CD4-positive, alpha-beta T cell treated with Interleukin-10 for 1 hour (primary cell): ENCODE results near the gene MED8.
"Not testable (repeated sequence)": the region's sequence is repeated elsewhere in the genome, so short reads cannot be mapped to it uniquely, and the experiment has no call there.

ENCODE experiments used
- DNase-seq: peaks from one replicate; pipeline ENCODE4 v3.0.0-alpha.2; 2020

The MED8 gene

GRCh38 chr1:43421976-43422750, 32.6 kb upstream of the MED8 start:
- DNase-seq = no peak

DNA sequence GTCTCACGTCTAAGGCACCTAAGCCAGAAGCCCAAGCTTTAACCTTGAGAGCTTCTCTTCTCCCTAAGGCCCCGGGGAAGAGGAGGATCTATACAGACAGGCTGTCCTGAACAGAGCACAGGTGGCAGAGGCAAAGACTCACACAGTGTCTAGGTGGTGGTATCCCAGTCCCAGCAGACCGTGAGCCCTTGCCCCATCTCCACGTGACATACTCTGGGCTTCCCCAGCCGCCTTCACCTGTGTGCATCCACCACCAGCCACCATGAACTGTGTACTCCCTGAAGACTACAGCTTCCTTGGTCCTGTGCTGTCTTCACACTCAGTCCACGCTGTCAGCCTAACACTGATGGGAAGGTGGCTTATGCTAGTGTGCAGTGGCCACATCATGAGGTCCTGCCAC, 31.8 kb upstream of the MED8 start:
- DNase-seq = no peak

DNA sequence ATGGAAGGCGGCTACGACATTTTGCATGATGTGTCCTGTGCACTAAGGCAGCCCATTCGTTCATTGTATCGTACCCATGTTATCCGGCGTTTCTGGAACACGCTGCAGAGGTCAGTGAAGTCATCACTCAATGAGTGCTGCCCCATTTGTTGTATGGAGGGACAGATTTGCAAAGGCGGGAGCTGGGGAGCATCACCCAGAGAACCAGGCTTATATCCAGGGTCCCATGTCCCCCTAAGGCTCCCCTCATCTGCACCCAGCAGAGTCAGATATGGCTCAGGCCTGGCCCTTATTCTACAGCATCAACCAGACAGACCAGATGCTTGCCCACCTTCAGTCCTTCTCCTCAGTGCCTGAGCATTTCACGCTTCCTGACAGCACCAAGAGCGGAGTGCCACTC, 31.3 kb upstream of the MED8 start:
- DNase-seq = no peak

GRCh38 chr1:43419627-43420425, 30.2 kb upstream of the MED8 start:
- DNase-seq = no peak

DNA sequence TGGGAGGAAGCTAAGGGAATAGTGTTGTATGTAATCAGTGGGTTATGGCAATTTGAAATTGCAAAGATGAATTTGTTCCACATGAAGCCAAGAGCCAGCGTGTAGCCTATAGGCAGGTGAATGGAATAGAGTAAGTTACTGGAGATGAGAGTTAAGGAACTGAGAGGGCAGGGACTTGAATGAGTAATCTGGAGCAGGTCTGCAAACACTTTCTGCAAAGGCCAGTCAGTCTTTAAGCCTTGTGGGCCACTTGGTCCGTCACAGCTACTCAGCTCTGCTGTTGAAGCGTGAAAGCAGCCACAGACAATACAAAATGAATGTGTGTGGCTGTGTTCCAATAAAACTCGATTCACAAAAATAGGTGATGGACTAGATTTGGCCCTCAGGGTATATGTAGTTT, 29.3 kb upstream of the MED8 start:
- DNase-seq = no peak

DNA sequence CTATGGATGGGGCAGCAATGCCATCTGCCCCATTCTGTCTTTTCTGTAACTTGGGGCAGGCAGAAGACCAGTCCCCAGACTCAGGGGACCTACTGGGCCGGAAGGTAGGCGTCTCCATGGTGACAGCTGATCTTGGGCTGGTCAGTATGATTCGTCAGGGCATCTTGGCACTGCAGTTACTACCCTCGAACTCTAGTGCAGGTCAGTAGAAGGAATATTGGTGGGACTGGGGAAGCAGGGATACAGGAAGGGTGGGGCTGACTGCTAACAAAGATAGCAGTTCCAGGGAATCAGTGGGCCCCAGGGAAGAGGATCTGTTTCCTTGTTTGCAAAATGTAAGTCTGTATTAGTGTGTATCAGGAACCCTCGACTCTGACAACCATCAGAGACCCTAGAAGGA, 26.3 kb upstream of the MED8 start:
- DNase-seq = no peak

- DNase-seq = peak; percentile 75
Observed at GRCh38 chr1:43414634-43415223, 25.1 kb upstream of the MED8 start.

DNA sequence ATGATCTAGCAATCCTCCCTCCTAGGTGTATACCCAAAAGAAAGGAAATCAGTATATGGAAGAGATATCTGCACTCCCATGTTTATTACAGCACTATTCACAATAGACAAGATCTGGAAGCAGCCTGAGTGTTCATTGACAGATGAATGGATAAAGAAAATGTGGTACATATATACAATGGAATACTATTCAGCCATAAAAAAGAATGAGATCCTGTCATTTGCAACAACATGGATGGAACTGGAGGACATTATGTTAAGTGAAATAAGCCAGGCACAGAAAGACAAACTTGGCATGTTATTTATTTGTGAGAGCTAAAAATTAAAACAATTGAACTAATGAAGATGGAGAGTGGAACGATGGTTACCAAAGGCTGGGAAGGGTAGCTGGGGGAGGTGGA, 23.8 kb upstream of the MED8 start:
- not testable (repeated sequence) for DNase-seq

- DNase-seq = no peak
Observed at GRCh38 chr1:43410571-43410970, 21.0 kb upstream of the MED8 start.

DNA sequence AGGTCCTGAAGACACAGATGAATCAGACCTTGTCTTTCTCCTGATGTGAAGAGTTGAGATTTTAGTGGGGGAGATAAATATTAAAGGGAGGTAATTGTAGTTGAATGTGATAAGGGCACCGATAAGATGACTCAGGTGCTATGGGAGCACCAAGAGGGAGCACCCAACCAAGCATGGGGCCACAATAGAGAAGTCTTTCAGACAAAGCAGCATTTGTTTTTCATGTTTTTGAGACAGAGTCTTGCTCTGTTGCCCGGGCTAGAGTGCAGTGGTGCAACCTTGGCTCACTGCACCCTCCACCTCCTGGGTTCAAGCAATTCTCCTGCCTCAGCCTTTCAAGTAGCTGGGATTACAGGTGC, 16.3 kb upstream of the MED8 start:
- no peak for DNase-seq

DNA sequence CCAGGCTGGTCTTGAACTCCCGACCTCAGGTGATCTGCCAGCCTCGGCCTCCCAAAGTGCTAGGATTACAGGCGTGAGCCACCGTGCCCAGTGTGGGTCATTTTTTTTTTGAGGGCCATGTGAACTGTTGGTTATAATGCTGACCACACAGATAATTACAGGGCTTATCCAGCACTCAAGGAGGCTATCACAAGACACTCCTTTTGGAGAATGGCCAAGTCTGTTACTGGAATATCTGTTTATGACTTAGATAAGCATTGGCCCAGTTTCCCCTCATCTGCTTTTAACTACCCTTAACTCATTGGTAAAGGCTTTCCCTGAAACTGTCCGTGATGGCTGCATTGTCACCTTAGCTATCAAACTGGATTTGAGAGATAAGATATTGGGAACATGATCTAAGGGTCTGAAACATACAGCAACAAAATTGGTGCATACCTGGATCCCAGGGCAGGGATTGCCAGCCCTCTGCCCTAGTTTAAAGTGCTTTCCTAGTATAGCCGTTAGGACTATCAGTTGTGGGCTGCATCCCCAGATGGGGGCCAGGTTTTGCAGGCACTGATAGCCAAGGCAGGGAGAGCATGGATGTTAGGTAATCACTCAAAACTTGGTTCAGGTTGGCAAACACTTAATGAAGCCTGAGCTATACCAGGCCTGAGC, 15.7 kb upstream of the MED8 start:
- DNase-seq = no peak

GRCh38 chr1:43404353-43404752, 14.8 kb upstream of the MED8 start:
- DNase-seq = no peak

- DNase-seq = no peak
Observed at GRCh38 chr1:43402089-43402865, 12.7 kb upstream of the MED8 start.

DNA sequence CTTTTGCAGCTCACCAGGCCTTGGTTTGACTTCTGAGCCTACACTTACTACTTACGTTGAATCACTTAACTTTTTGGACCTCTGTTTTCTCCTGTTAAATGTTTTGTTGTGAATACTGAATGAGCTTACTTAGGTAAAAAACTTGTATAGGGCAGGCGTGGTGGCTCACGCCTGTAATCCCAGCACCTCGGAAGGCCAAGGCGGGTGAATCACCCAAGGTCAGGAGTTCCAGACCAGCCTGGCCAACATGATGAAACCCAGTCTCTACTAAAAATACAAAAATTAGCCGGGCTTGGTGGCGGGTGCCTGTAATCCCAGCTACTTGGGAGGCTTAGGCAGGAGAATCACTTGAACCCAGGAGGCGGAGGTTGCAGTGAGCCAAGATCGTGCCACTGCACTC, 10.8 kb upstream of the MED8 start:
- not testable (repeated sequence) for DNase-seq

DNA sequence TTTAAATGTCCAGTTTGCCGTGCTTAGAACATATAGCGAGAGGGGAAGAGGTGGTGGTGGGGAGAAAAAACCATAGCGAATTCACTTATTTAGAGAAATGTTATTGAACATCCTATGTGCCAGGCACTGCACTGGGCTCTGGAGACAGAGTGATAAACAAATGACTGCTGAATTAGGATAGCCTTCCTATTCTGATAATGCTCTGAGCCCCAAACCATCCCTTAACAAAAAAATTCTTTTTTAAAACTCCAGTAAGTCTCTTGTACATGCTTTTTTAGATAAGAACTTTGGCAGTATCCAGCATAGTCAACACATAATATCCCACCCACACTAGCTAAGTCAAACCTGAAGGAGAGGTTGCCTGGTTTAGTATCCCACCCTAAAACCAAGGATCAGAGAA, 8.6 kb upstream of the MED8 start:
- no peak for DNase-seq

- no peak for DNase-seq
Observed at GRCh38 chr1:43396059-43396458, 6.5 kb upstream of the MED8 start.

GRCh38 chr1:43395523-43395922, 5.9 kb upstream of the MED8 start:
- no peak for DNase-seq

GRCh38 chr1:43392702-43393101, 3.1 kb upstream of the MED8 start:
- no peak for DNase-seq

DNA sequence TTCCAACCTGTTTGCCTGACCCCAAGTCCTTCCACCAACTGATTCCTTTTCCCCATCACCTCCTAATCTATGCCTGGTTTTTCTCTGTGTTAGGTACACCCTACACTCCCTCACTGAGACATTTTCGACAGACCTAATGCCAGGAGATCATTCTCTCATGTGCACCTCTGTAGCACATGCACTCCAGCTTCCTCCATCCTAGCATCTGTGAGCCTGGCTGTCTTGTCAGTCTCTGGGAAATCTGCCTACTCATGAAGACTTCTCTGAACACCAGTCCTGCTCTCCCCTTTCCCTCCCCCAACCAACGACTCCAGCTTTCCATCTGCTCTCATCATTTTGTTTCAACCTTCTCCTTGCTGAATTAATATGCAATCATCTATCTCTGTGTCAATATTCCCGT, 987 bp downstream of the MED8 start:
- DNase-seq = no peak

DNA sequence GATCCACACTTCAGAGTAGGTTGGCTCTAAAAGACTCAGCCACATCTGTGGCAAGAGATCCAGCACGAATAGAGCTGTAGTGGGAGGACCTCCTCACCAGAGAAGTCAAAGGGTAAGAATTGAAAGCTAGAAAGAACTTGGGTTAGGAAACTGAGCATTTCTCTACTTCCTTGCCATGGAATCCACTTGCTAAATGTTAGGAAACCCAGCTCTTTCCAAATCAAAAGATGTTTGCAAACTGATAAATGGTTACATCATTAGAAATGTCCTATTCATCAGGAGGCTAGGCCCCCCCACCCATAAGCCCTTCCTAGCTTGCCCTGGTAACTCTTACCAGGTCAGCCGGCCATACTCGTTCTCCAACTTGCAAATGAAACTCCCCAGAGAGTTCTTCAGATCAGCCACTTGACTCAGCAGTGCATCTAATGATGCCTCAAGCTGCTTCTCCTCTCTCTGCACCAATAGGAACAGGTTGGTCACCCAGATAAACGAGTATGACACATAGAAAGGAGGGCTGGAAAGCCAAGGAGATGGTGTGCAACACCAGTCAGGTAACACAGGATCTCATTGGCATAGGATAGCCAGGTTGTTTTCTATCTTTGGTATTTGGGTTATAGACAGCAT, 1.5 kb downstream of the MED8 start:
- no peak for DNase-seq

DNA sequence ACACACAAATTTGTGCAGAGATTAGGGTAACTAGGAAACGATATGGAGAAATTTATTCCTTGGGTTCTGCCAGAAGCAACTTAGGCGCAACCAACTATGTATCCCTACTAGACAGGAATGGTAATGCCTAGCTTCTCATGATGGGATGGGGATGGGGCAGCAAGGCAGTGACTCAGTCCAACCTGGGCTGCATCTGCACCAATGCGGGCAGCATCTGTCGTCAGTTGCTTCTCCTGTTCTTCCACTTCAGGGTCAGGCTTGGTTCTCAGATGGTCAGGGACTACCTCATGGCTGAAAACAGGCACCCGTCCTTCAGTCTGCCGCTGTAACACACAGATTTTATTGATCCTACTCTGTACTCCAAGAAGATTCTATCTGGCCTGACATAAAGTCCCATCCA, 2.9 kb downstream of the MED8 start:
- no peak for DNase-seq

DNA sequence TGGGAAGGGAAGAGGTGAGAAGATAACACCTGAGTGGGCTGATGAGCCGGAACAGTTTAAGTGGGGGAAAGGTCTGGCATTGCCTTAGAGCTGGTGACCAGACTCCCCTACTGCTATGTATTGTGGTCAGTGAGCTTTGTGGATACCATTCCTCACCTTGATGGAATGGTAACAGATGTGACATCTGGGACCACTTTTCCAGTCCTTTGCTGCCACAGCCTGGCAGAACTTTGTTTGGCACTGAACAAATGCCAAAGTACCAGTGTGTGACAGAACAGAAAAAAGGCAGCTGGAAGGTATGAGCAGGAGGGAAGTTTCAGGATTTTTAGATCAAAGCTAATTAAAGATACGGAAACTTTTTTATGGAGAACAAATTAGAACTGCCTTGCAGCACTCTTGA, 6.2 kb downstream of the MED8 start:
- DNase-seq = no peak
